WTC11 (cell line): ENCODE data around the gene APOA4. TPM values are rescaled to one million over a fixed set of nuclear protein-coding genes. Genes with fewer than 3 reads are reported as not detected.

Experiments used
- ATAC-seq: fragments of 200-7000 bp; cut with Tn5 transposase; 2 replicates; pipeline ENCODE4 v1.10.0; 2021; ENCODE audit warnings: mild to moderate bottlenecking, moderate library complexity
- CTCF ChIA-PET: fragments of 300-600 bp; sonication (Branson Sonifier 250); formaldehyde crosslinking; loops from one replicate; lab custom pipeline; 2021; ENCODE audit warnings: antibody characterized with exemption; lab: Charles Lee
- POLR2A ChIA-PET: fragments of 350-600 bp; sonication (Branson Sonifier 250); formaldehyde crosslinking; loops from one replicate; lab custom pipeline; 2021; ENCODE audit warnings: antibody characterized with exemption; lab: Charles Lee
- DNase-seq: peaks from one replicate; pipeline ENCODE4 v3.0.0; 2021; ENCODE audit warnings: low spot score
- H3K27ac Mint-ChIP-seq: 2 replicates; pipeline ENCODE4 v1.8.0; 2021; ENCODE audit warnings: mixed read lengths
- H3K27me3 Mint-ChIP-seq: 2 replicates; pipeline ENCODE4 v1.8.0; 2021; ENCODE audit warnings: low read depth, mild to moderate bottlenecking, moderate library complexity, mixed read lengths
- H3K36me3 Mint-ChIP-seq: 2 replicates; pipeline ENCODE4 v1.8.0; 2021; ENCODE audit warnings: mixed read lengths
- H3K4me1 Mint-ChIP-seq: 2 replicates; pipeline ENCODE4 v1.8.0; 2022; ENCODE audit warnings: mixed read lengths
- H3K4me3 Mint-ChIP-seq: 2 replicates; pipeline ENCODE4 v1.8.0; 2021; ENCODE audit warnings: mild to moderate bottlenecking, moderate library complexity, mixed read lengths
- H3K9me3 Mint-ChIP-seq: 2 replicates; pipeline ENCODE4 v1.8.0; 2021; ENCODE audit warnings: mixed read lengths
- CBFB ChIP-seq: sonication (generic); formaldehyde crosslinking; IDR thresholded peaks from 2 replicates; pipeline ENCODE4 v1.8.1; 2022; ENCODE audit warnings: mild to moderate bottlenecking, low read depth, missing genetic modification reagents
- EMX1 ChIP-seq: fragments of 250-450 bp; sonication (Bioruptor Pico); IDR thresholded peaks from 2 replicates; pipeline ENCODE4 v1.8.0; 2021; ENCODE audit warnings: mild to moderate bottlenecking
- IRF2 ChIP-seq: sonication (generic); formaldehyde crosslinking; IDR thresholded peaks from 2 replicates; pipeline ENCODE4 v1.8.0; 2022; ENCODE audit warnings: low read depth, missing genetic modification reagents, borderline replicate concordance
- MYBL2 ChIP-seq: sonication (generic); formaldehyde crosslinking; IDR thresholded peaks from 2 replicates; pipeline ENCODE4 v1.8.1; 2023; ENCODE audit warnings: mild to moderate bottlenecking, moderate library complexity, missing genetic modification reagents
- NFE2L1 ChIP-seq: sonication (generic); formaldehyde crosslinking; IDR thresholded peaks from 2 replicates; pipeline ENCODE4 v1.8.1; 2023; ENCODE audit warnings: missing genetic modification reagents
- OVOL2 ChIP-seq: fragments of 250-450 bp; sonication (Bioruptor Pico); IDR thresholded peaks from 2 replicates; pipeline ENCODE4 v1.9.0; 2021; ENCODE audit warnings: mild to moderate bottlenecking, borderline replicate concordance
- SOX15 ChIP-seq: fragments of 250-450 bp; sonication (Bioruptor Pico); IDR thresholded peaks from 2 replicates; pipeline ENCODE4 v1.9.0; 2021; ENCODE audit warnings: mild to moderate bottlenecking
- TEAD4 ChIP-seq: sonication (generic); formaldehyde crosslinking; IDR thresholded peaks from 2 replicates; pipeline ENCODE4 v1.8.0; 2022; ENCODE audit warnings: mild to moderate bottlenecking, missing genetic modification reagents
- ZNF263 ChIP-seq: sonication (generic); formaldehyde crosslinking; IDR thresholded peaks from 2 replicates; pipeline ENCODE4 v1.8.1; 2022; ENCODE audit warnings: low read depth, mild to moderate bottlenecking, moderate library complexity, missing genetic modification reagents
- ZNF423 ChIP-seq: fragments of 250-450 bp; sonication (Bioruptor Pico); IDR thresholded peaks from 2 replicates; pipeline ENCODE4 v2.1.2; 2022; ENCODE audit warnings: mild to moderate bottlenecking, moderate library complexity
- ZNF671 ChIP-seq: fragments of 250-450 bp; sonication (Bioruptor Pico); IDR thresholded peaks from 2 replicates; pipeline ENCODE4 v1.8.0; 2021; ENCODE audit warnings: mild to moderate bottlenecking
- total RNA-seq: library from RNA; stranded (reverse); gene quantifications from 3 replicates; pipeline ENCODE4 v1.2.3, GENCODE V29; 2021
- TF ChIP-seq, protein P1 (sequence below): sonication (generic); formaldehyde crosslinking; IDR thresholded peaks from 2 replicates; pipeline ENCODE4 v1.8.1; 2023; ENCODE audit warnings: mild to moderate bottlenecking, missing genetic modification reagents
- TF ChIP-seq, protein P2 (sequence below): sonication (generic); formaldehyde crosslinking; IDR thresholded peaks from 2 replicates; pipeline ENCODE4 v1.8.1; 2022; ENCODE audit warnings: low read depth, mild to moderate bottlenecking, moderate library complexity, missing genetic modification reagents, borderline replicate concordance
- TF ChIP-seq, protein P3 (sequence below): sonication (generic); formaldehyde crosslinking; conservative IDR thresholded peaks from 2 replicates; pipeline ENCODE4 v1.8.1; 2023; ENCODE audit warnings: mild to moderate bottlenecking, low read depth, missing genetic modification reagents, moderate library complexity
- TF ChIP-seq, protein P4 (sequence below): sonication (generic); formaldehyde crosslinking; IDR thresholded peaks from 2 replicates; pipeline ENCODE4 v1.8.1; 2022; ENCODE audit warnings: missing genetic modification reagents, borderline replicate concordance
- TF ChIP-seq, protein P5 (sequence below): sonication (generic); formaldehyde crosslinking; IDR thresholded peaks from 2 replicates; pipeline ENCODE4 v1.8.1; 2023; ENCODE audit warnings: mild to moderate bottlenecking, missing genetic modification reagents, moderate library complexity
- TF ChIP-seq, protein P6 (sequence below): sonication (generic); formaldehyde crosslinking; IDR thresholded peaks from 2 replicates; pipeline ENCODE4 v1.8.0; 2022; ENCODE audit warnings: mild to moderate bottlenecking, missing genetic modification reagents

APOA4 gene
- total RNA-seq, 1 experiment from 2014 or later = not detected

DNA sequence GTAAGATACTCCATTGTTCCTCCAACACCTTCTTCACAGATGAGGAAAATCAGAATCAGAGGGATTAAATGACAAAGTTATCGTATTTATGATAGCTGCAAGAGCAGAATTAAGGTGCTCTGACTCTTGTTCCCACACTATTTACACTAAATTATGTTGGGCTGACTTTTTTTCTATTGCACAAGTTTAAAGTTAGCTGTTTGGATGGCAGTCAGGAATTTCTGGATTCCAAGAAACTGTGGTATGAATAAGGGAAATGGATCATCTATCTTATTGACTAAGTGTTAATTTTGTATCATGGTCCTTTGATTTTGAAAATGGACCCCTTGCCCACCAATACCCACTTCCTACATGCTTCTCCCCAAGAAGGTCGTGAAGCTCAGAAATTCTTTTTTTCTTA, 34.2 kb upstream of the APOA4 start:
- Mint-ChIP-seq H3K27ac (no peak overlapping the region), H3K9me3 (no peaks in the 10 kb centered on the region), H3K27me3 (no peaks in the 10 kb centered on the region), H3K4me3 (no peak overlapping the region), H3K4me1 (no peaks in the 10 kb centered on the region), H3K36me3 (peaks cover 40% of the 10 kb centered on the region)
- ATAC-seq = no peak
- TF ChIP-seq, protein P1, sequence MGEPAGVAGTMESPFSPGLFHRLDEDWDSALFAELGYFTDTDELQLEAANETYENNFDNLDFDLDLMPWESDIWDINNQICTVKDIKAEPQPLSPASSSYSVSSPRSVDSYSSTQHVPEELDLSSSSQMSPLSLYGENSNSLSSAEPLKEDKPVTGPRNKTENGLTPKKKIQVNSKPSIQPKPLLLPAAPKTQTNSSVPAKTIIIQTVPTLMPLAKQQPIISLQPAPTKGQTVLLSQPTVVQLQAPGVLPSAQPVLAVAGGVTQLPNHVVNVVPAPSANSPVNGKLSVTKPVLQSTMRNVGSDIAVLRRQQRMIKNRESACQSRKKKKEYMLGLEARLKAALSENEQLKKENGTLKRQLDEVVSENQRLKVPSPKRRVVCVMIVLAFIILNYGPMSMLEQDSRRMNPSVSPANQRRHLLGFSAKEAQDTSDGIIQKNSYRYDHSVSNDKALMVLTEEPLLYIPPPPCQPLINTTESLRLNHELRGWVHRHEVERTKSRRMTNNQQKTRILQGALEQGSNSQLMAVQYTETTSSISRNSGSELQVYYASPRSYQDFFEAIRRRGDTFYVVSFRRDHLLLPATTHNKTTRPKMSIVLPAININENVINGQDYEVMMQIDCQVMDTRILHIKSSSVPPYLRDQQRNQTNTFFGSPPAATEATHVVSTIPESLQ (CRISPR knock-in tag) = no peak
- TF ChIP-seq IRF2 (CRISPR knock-in tag) = no peak
- no peak for TF ChIP-seq SOX15 (CRISPR knock-in tag)
- TF ChIP-seq, protein P2, sequence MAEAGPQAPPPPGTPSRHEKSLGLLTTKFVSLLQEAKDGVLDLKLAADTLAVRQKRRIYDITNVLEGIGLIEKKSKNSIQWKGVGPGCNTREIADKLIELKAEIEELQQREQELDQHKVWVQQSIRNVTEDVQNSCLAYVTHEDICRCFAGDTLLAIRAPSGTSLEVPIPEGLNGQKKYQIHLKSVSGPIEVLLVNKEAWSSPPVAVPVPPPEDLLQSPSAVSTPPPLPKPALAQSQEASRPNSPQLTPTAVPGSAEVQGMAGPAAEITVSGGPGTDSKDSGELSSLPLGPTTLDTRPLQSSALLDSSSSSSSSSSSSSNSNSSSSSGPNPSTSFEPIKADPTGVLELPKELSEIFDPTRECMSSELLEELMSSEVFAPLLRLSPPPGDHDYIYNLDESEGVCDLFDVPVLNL = no peak
- TF ChIP-seq, protein P3, sequence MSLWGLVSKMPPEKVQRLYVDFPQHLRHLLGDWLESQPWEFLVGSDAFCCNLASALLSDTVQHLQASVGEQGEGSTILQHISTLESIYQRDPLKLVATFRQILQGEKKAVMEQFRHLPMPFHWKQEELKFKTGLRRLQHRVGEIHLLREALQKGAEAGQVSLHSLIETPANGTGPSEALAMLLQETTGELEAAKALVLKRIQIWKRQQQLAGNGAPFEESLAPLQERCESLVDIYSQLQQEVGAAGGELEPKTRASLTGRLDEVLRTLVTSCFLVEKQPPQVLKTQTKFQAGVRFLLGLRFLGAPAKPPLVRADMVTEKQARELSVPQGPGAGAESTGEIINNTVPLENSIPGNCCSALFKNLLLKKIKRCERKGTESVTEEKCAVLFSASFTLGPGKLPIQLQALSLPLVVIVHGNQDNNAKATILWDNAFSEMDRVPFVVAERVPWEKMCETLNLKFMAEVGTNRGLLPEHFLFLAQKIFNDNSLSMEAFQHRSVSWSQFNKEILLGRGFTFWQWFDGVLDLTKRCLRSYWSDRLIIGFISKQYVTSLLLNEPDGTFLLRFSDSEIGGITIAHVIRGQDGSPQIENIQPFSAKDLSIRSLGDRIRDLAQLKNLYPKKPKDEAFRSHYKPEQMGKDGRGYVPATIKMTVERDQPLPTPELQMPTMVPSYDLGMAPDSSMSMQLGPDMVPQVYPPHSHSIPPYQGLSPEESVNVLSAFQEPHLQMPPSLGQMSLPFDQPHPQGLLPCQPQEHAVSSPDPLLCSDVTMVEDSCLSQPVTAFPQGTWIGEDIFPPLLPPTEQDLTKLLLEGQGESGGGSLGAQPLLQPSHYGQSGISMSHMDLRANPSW (CRISPR knock-in tag) = no peak
- TF ChIP-seq, protein P4, sequence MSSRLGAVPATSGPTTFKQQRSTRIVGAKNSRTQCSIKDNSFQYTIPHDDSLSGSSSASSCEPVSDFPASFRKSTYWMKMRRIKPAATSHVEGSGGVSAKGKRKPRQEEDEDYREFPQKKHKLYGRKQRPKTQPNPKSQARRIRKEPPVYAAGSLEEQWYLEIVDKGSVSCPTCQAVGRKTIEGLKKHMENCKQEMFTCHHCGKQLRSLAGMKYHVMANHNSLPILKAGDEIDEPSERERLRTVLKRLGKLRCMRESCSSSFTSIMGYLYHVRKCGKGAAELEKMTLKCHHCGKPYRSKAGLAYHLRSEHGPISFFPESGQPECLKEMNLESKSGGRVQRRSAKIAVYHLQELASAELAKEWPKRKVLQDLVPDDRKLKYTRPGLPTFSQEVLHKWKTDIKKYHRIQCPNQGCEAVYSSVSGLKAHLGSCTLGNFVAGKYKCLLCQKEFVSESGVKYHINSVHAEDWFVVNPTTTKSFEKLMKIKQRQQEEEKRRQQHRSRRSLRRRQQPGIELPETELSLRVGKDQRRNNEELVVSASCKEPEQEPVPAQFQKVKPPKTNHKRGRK (CRISPR knock-in tag) = no peak
- no peak for TF ChIP-seq ZNF671
- TF ChIP-seq NFE2L1 (CRISPR knock-in tag) = no peak
- no peak for TF ChIP-seq OVOL2 (CRISPR knock-in tag)
- no peak for TF ChIP-seq MYBL2 (CRISPR knock-in tag)
- TF ChIP-seq EMX1 = no peak
- no peak for TF ChIP-seq ZNF423 (CRISPR knock-in tag)
- TF ChIP-seq, protein P5, sequence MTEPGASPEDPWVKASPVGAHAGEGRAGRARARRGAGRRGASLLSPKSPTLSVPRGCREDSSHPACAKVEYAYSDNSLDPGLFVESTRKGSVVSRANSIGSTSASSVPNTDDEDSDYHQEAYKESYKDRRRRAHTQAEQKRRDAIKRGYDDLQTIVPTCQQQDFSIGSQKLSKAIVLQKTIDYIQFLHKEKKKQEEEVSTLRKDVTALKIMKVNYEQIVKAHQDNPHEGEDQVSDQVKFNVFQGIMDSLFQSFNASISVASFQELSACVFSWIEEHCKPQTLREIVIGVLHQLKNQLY = no peak
- TF ChIP-seq TEAD4 (CRISPR knock-in tag) = no peak
- TF ChIP-seq ZNF263 (CRISPR knock-in tag) = no peak
- TF ChIP-seq CBFB (CRISPR knock-in tag) = no peak
- ChIA-PET POLR2A (no interaction called here), CTCF (interaction anchor here (1.4 kb wide), 1 partner anchor 66 kb away, joined by 3 read pairs; no protein-coding TSS in a partner anchor)
- DNase-seq = no peak

DNA sequence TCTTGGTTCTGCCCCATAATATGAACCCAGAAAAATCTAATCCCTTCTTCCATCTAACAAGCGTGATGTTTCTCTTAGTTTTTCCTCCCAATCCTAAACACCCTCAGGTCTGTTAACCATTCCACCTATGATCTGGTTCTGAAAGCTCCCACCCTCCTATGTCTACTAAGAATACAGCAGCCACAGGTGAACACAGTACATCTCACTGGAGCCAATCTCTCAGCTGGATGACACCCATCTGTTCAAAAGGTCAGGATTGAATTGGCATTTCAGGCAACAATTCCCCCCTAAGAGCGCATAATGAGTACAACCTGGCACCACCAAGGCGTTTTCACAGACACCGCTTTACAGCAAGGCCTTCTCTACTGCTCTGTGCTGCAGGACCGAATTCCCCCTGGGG, 33.3 kb upstream of the APOA4 start:
- no peak overlapping the region for H3K27ac Mint-ChIP-seq

More for the DNA sequence above, 33.3 kb upstream of the APOA4 start:
- no peaks in the 10 kb centered on the region for H3K9me3 Mint-ChIP-seq
- H3K36me3 Mint-ChIP-seq = peaks cover 34% of the 10 kb centered on the region
- DNase-seq = no peak
- no peaks in the 10 kb centered on the region for H3K4me1 Mint-ChIP-seq
- TF ChIP-seq, protein P6, sequence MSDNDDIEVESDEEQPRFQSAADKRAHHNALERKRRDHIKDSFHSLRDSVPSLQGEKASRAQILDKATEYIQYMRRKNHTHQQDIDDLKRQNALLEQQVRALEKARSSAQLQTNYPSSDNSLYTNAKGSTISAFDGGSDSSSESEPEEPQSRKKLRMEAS (CRISPR knock-in tag) = no peak
- POLR2A ChIA-PET = no interaction called here
- H3K4me3 Mint-ChIP-seq = no peak overlapping the region
- CTCF ChIA-PET = interaction anchor here (1.4 to 1.5 kb wide), 2 partner anchors 21 to 65 kb away, joined by 3 to 8 read pairs; no protein-coding TSS in a partner anchor
- no peak for ATAC-seq
- no peaks in the 10 kb centered on the region for H3K27me3 Mint-ChIP-seq
